CD8-positive, alpha-beta memory T cell (primary cell): Measurements from ENCODE around the gene RAB5IF. TPM values are rescaled to one million over a fixed set of nuclear protein-coding genes. Genes with fewer than 3 reads are reported as not detected.
A peak's percentile ranks its signal among the peaks of the same experiment; 100 is the strongest.

Source experiments
- CTCF ChIA-PET: fragments of 350-600 bp; sonication (Branson Sonifier 250); formaldehyde crosslinking; loops from one replicate; lab custom pipeline; 2021; ENCODE audit warnings: antibody characterized with exemption; lab: Charles Lee
- POLR2A ChIA-PET: fragments of 350-600 bp; sonication (Branson Sonifier 250); formaldehyde crosslinking; loops from one replicate; lab custom pipeline; 2021; ENCODE audit warnings: antibody characterized with exemption; lab: Charles Lee
- DNase-seq, 5 donors: peaks; one replicate each; pipeline versions ENCODE4 v3.0.0 to v3.0.0-alpha.2; 2020 to 2022; ENCODE audit warnings: mixed read lengths in 1 of 5
- H3K27ac ChIP-seq: one replicate; pipeline ENCODE4 v1.7.0; 2013; ENCODE audit warnings: low read depth, mild to moderate bottlenecking, low read length, moderate library complexity
- H3K27me3 ChIP-seq: 2 replicates; pipeline ENCODE4 v1.7.0; 2013; ENCODE audit warnings: low read length, mild to moderate bottlenecking; ENCODE audit not compliant: insufficient read depth, poor library complexity, severe bottlenecking
- H3K36me3 ChIP-seq: 2 replicates; pipeline ENCODE4 v1.7.0; 2013; ENCODE audit warnings: mild to moderate bottlenecking, low read length, moderate library complexity; ENCODE audit not compliant: insufficient read depth
- H3K4me1 ChIP-seq: 2 replicates; pipeline ENCODE4 v1.7.0; 2013; ENCODE audit warnings: mild to moderate bottlenecking, low read length, moderate library complexity; ENCODE audit not compliant: insufficient read depth
- H3K4me3 ChIP-seq: 2 replicates; pipeline ENCODE4 v1.7.0; 2013; ENCODE audit warnings: mild to moderate bottlenecking, low read length
- H3K9me3 ChIP-seq: 2 replicates; pipeline ENCODE4 v1.7.0; 2013; ENCODE audit warnings: mild to moderate bottlenecking, low read length
- H3K27ac Mint-ChIP-seq, 8 donors: one replicate each; pipeline ENCODE4 v1.8.0; 2020 to 2021; ENCODE audit warnings: mixed read lengths in 8 of 8, mild to moderate bottlenecking in 6 of 8, inconsistent platforms in 3 of 8, moderate library complexity in 3 of 8
- H3K27me3 Mint-ChIP-seq, 2 donors: one replicate each; pipeline ENCODE4 v1.8.0; 2020 to 2021; ENCODE audit warnings: mixed read lengths in 2 of 2, mild to moderate bottlenecking in 1 of 2, moderate library complexity in 1 of 2
- H3K36me3 Mint-ChIP-seq, 3 donors: one replicate each; pipeline ENCODE4 v1.8.0; 2020 to 2021; ENCODE audit warnings: mixed read lengths in 3 of 3, inconsistent platforms in 1 of 3, mild to moderate bottlenecking in 1 of 3
- H3K4me1 Mint-ChIP-seq, 3 donors: one replicate each; pipeline ENCODE4 v1.8.0; 2020 to 2021; ENCODE audit warnings: mixed read lengths in 3 of 3, inconsistent platforms in 1 of 3, mild to moderate bottlenecking in 1 of 3
- H3K4me3 Mint-ChIP-seq, 7 donors: one replicate each; pipeline ENCODE4 v1.8.0; 2020 to 2021; ENCODE audit warnings: mixed read lengths in 7 of 7, mild to moderate bottlenecking in 6 of 7, moderate library complexity in 4 of 7, inconsistent platforms in 2 of 7
- H3K9me3 Mint-ChIP-seq, 5 donors: one replicate each; pipeline ENCODE4 v1.8.0; 2020 to 2022; ENCODE audit warnings: mixed read lengths in 5 of 5, mild to moderate bottlenecking in 3 of 5, moderate library complexity in 2 of 5, inconsistent platforms in 1 of 5
- polyA plus RNA-seq: library from polyadenylated mRNA; unstranded; fragments of 300-500 nt; fragmentation: Illumina TruSeq; gene quantifications from one replicate; pipeline ENCODE4 v1.2.3, GENCODE V29; 2021
- total RNA-seq, 2 experiments: library from RNA; stranded (reverse); gene quantifications; one replicate each; pipeline ENCODE4 v1.2.3, GENCODE V29; 2021

The RAB5IF gene
- total and polyA plus RNA-seq, 3 experiments from 2014 or later: 159 to 180 (median 173) TPM

DNA sequence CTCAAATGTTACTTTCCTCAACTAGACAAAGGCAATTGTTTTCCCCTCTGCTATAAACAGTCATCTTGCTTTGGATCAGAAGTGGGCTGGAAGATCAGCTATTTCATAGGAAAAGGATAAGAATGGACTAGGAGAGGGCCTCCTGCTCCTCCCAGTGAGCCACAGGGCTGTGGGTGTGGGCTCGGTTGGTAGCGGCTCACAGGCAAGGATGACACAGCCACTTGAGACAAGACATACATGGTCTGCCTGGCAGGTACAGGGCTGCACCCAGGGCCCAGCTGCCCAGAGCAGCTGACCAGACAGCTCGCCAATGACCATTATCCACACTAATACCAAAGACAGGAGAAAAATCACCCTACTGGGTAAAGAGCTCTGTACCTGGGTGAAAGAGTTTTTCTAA is 49.4 kb downstream of the RAB5IF start:
- Histone ChIP-seq H3K4me3 (no peak overlapping the region), H3K4me1 (peaks cover 16% of the 10 kb centered on the region), H3K36me3 (no peaks in the 10 kb centered on the region), H3K27me3 (no peaks in the 10 kb centered on the region), H3K27ac (no peak overlapping the region), H3K9me3 (no peaks in the 10 kb centered on the region)
- Mint-ChIP-seq H3K9me3 (no peaks in the 10 kb centered on the region), H3K36me3 (peaks cover 5 to 47% (median 11%) of the 10 kb centered on the region in 3 donors), H3K27me3 (no peaks in the 10 kb centered on the region), H3K4me1 (peaks cover 16 to 23% (median 19%) of the 10 kb centered on the region in 3 donors), H3K27ac (peak overlapping the region in 1 of 8 donors; percentile 41), H3K4me3 (no peak overlapping the region)
- CTCF ChIA-PET: interaction anchor here (1.2 to 1.6 kb wide), 4 partner anchors 9 to 49 kb away, joined by 3 to 4 read pairs (median 4); partner anchors contain the start of genes RAB5IF and SLA2
- POLR2A ChIA-PET: no interaction called here
- DNase-seq: no peak

DNA sequence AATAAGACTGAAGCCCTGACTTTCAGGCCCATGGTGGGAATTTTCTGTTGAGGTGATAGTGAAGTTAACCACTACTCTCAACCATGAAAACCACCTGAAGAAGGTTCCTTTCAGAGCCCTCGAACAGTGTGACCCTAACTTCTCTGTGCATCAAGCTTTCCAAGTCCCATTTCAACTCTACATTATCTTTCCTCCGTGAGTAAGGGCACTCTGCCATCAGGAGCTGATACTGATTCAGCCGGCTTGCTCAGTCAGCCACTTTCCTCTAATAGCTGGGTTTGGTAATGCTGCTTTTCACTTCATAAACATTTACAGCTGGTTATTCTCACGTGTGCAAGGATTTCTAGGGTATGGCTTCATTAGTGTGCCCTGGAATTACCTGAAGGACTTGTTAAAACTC is 51.2 kb downstream of the RAB5IF start:
- Mint-ChIP-seq H3K36me3 (peaks cover 5 to 52% (median 11%) of the 10 kb centered on the region in 3 donors), H3K27ac (no peak overlapping the region), H3K9me3 (no peaks in the 10 kb centered on the region), H3K4me3 (no peak overlapping the region), H3K27me3 (no peaks in the 10 kb centered on the region), H3K4me1 (peaks cover 19 to 23% (median 19%) of the 10 kb centered on the region in 3 donors)
- no peak overlapping the region for H3K4me3 ChIP-seq
- no peaks in the 10 kb centered on the region for H3K27me3 ChIP-seq
- ChIA-PET CTCF (interaction anchor here (1.3 to 1.6 kb wide), 2 partner anchors 9 to 11 kb away, joined by 3 to 5 read pairs; partner anchors contain the start of gene SLA2), POLR2A (no interaction called here)
- no peaks in the 10 kb centered on the region for H3K9me3 ChIP-seq
- no peaks in the 10 kb centered on the region for H3K36me3 ChIP-seq
- DNase-seq: no peak
- H3K4me1 ChIP-seq: peaks cover 16% of the 10 kb centered on the region
- no peak overlapping the region for H3K27ac ChIP-seq

DNA sequence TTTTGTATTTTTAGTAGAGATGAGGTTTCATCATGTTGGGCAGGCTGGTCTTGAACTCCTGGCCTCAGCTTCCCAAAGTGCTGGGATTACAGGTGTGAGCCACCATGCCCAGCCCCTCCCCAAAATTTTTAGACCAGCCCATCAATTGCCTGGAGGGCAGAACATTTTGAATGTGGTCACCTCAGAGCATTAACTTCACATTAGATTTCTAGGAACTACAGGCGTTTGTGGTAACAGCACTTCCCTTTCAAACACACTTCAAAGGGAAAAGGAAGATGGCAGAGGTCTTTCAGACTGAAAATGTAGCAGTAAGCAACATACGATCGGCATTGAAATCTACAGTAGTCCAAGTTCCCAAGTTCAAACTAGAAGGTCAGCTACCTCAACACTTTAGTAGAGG is 52.7 kb downstream of the RAB5IF start:
- no peak overlapping the region for H3K27ac ChIP-seq
- peaks cover 19 to 23% (median 19%) of the 10 kb centered on the region in 3 donors for H3K4me1 Mint-ChIP-seq
- CTCF ChIA-PET: interaction anchor here (1.4 kb wide), 1 partner anchor 28 kb away, joined by 3 read pairs; no protein-coding TSS in a partner anchor
- H3K9me3 Mint-ChIP-seq: no peaks in the 10 kb centered on the region
- H3K4me3 Mint-ChIP-seq: peak overlapping the region in 6 of 7 donors; percentile 32 to 75 (median 62)
- H3K4me1 ChIP-seq: peaks cover 16% of the 10 kb centered on the region
- no peaks in the 10 kb centered on the region for H3K9me3 ChIP-seq
- peak overlapping the region; percentile 10 to 82 (median 66) for H3K27ac Mint-ChIP-seq
- peak in 2 of 5 donors; percentile 8 to 44 for DNase-seq
- no peaks in the 10 kb centered on the region for H3K36me3 ChIP-seq
- H3K27me3 ChIP-seq: no peaks in the 10 kb centered on the region
- no peak overlapping the region for H3K4me3 ChIP-seq
- POLR2A ChIA-PET: no interaction called here
- H3K27me3 Mint-ChIP-seq: no peaks in the 10 kb centered on the region
- peaks cover under 1 to 41% (median 13%) of the 10 kb centered on the region in 3 donors for H3K36me3 Mint-ChIP-seq

Other genes with a start within 250 kb of the RAB5IF start
- gene MYL9, start 64.3 kb upstream of the RAB5IF start, total RNA-seq: not detected
- not detected for gene MYL9, start 64.3 kb upstream of the RAB5IF start, polyA plus RNA-seq
- 10 to 100 TPM; 46.1 to 49.8 TPM for gene TGIF2, start 32.2 kb upstream of the RAB5IF start, total RNA-seq
- gene TGIF2, start 32.2 kb upstream of the RAB5IF start, polyA plus RNA-seq: 24.6 TPM
- gene SLA2, start 40.4 kb downstream of the RAB5IF start, total RNA-seq: 10 to 100 TPM; 47.8 to 51.2 TPM
- 15.0 TPM for gene SLA2, start 40.4 kb downstream of the RAB5IF start, polyA plus RNA-seq
- 10 to 100 TPM; 19.9 to 20.3 TPM for gene NDRG3, start 140.3 kb downstream of the RAB5IF start, total RNA-seq
- 49.8 TPM for gene NDRG3, start 140.3 kb downstream of the RAB5IF start, polyA plus RNA-seq
- 10 to 100 TPM; 23.1 to 24.7 TPM for gene DSN1, start 168.0 kb downstream of the RAB5IF start, total RNA-seq
- gene DSN1, start 168.0 kb downstream of the RAB5IF start, polyA plus RNA-seq: 6.7 TPM